ENCODE measurements around the gene NISCH. TPM values are rescaled to one million over a fixed set of nuclear protein-coding genes. Genes with fewer than 3 reads are reported as not detected.

NISCH gene
- total RNA-seq, 1 experiment from 2014 or later = 72.8 TPM

GRCh38 chr3:52461874-52462273, 6.5 kb downstream of the NISCH start:
- Histone ChIP-seq H3K4me1 (ENCODE audit: control insufficient read depth in 1 of 2, insufficient read depth in 2 of 2, low read length in 2 of 2) (peaks cover 0 to 7% of the 10 kb centered on the region in 2 experiments; a peak in 3 of 4 replicates), H3K4me3 (replicated peaks in 1 of 2; ENCODE audit: low read depth in 1 of 2, low read length in 2 of 2) (no peak overlapping the region), H2AFZ (ENCODE audit: low read depth, low read length, poor library complexity, severe bottlenecking) (no peak overlapping the region), H4K20me1 (ENCODE audit: insufficient read depth) (no peaks in the 10 kb centered on the region), H3K9me2 (ENCODE audit: insufficient read depth) (no peaks in the 10 kb centered on the region), H3K4me2 (ENCODE audit: low read length) (no peak overlapping the region), H3K27me3 (ENCODE audit: insufficient read depth, low read length) (no peaks in the 10 kb centered on the region), H3K9me3 (ENCODE audit: control insufficient read depth in 1 of 2, insufficient read depth in 1 of 2, low read depth in 1 of 2, low read length in 2 of 2) (no peaks in the 10 kb centered on the region), H3K9ac (ENCODE audit: low read length) (no peak overlapping the region), H3K27ac (ENCODE audit: low read depth, low read length) (no peak overlapping the region), H3K79me2 (ENCODE audit: insufficient read depth, low read length) (peaks cover 62% of the 10 kb centered on the region), H3K36me3 (ENCODE audit: control insufficient read depth in 1 of 2, insufficient read depth in 2 of 2, low read length in 2 of 2) (peaks cover 29 to 48% of the 10 kb centered on the region in 2 experiments)
- POLR2A ChIA-PET = no interaction called here
- CTCF ChIA-PET = no interaction called here
- BruUV-seq (replicated peaks) = no TSS peak
- DNase-seq (ENCODE audit: low read depth, low spot score) = no peak
- intact Hi-C loops (cut with micrococcal nuclease) = no loop called here
- TF ChIP-seq EZH2phosphoT487 (IDR thresholded peaks at IDR 0.05; ENCODE audit: borderline replicate concordance) (no peak), ZFX (IDR thresholded peaks at IDR 0.05) (no peak), TCF7L2 (IDR thresholded peaks at IDR 0.05; ENCODE audit: borderline replicate concordance, extremely low read depth, insufficient read depth, insufficient read length) (no peak), ATF3 (IDR thresholded peaks at IDR 0.05) (no peak), POLR2A (IDR thresholded peaks at IDR 0.05; ENCODE audit: borderline replicate concordance, extremely low read depth, insufficient read depth, insufficient read length) (no peak), POLR2AphosphoS5 (IDR thresholded peaks at IDR 0.05; ENCODE audit: low read depth, low read length) (no peak), CEBPB (IDR thresholded peaks at IDR 0.05; ENCODE audit: low read depth) (no peak), JUND (IDR thresholded peaks at IDR 0.05) (no peak), RAD21 (IDR thresholded peaks at IDR 0.05; ENCODE audit: low read depth) (no peak), ELF1 (IDR thresholded peaks at IDR 0.05; ENCODE audit: borderline replicate concordance, low read depth) (no peak), SRF (IDR thresholded peaks at IDR 0.05; ENCODE audit: low read depth) (no peak)
- TF ChIP-seq, protein P1, sequence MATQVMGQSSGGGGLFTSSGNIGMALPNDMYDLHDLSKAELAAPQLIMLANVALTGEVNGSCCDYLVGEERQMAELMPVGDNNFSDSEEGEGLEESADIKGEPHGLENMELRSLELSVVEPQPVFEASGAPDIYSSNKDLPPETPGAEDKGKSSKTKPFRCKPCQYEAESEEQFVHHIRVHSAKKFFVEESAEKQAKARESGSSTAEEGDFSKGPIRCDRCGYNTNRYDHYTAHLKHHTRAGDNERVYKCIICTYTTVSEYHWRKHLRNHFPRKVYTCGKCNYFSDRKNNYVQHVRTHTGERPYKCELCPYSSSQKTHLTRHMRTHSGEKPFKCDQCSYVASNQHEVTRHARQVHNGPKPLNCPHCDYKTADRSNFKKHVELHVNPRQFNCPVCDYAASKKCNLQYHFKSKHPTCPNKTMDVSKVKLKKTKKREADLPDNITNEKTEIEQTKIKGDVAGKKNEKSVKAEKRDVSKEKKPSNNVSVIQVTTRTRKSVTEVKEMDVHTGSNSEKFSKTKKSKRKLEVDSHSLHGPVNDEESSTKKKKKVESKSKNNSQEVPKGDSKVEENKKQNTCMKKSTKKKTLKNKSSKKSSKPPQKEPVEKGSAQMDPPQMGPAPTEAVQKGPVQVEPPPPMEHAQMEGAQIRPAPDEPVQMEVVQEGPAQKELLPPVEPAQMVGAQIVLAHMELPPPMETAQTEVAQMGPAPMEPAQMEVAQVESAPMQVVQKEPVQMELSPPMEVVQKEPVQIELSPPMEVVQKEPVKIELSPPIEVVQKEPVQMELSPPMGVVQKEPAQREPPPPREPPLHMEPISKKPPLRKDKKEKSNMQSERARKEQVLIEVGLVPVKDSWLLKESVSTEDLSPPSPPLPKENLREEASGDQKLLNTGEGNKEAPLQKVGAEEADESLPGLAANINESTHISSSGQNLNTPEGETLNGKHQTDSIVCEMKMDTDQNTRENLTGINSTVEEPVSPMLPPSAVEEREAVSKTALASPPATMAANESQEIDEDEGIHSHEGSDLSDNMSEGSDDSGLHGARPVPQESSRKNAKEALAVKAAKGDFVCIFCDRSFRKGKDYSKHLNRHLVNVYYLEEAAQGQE (IDR thresholded peaks at IDR 0.05; ENCODE audit: low read depth) = no peak
- TF ChIP-seq, protein P2, sequence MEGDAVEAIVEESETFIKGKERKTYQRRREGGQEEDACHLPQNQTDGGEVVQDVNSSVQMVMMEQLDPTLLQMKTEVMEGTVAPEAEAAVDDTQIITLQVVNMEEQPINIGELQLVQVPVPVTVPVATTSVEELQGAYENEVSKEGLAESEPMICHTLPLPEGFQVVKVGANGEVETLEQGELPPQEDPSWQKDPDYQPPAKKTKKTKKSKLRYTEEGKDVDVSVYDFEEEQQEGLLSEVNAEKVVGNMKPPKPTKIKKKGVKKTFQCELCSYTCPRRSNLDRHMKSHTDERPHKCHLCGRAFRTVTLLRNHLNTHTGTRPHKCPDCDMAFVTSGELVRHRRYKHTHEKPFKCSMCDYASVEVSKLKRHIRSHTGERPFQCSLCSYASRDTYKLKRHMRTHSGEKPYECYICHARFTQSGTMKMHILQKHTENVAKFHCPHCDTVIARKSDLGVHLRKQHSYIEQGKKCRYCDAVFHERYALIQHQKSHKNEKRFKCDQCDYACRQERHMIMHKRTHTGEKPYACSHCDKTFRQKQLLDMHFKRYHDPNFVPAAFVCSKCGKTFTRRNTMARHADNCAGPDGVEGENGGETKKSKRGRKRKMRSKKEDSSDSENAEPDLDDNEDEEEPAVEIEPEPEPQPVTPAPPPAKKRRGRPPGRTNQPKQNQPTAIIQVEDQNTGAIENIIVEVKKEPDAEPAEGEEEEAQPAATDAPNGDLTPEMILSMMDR (IDR thresholded peaks at IDR 0.05 in 2 of 3, conservative IDR thresholded peaks at IDR 0.05 in 1 of 3; ENCODE audit: borderline replicate concordance in 1 of 3, insufficient read depth in 1 of 3, low read depth in 2 of 3, low read length in 2 of 3) = no peak
- TF ChIP-seq, protein P3, sequence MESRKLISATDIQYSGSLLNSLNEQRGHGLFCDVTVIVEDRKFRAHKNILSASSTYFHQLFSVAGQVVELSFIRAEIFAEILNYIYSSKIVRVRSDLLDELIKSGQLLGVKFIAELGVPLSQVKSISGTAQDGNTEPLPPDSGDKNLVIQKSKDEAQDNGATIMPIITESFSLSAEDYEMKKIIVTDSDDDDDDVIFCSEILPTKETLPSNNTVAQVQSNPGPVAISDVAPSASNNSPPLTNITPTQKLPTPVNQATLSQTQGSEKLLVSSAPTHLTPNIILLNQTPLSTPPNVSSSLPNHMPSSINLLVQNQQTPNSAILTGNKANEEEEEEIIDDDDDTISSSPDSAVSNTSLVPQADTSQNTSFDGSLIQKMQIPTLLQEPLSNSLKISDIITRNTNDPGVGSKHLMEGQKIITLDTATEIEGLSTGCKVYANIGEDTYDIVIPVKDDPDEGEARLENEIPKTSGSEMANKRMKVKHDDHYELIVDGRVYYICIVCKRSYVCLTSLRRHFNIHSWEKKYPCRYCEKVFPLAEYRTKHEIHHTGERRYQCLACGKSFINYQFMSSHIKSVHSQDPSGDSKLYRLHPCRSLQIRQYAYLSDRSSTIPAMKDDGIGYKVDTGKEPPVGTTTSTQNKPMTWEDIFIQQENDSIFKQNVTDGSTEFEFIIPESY (IDR thresholded peaks at IDR 0.05; ENCODE audit: extremely low read depth, insufficient replicate concordance, low read length) = no peak
- RAD21 ChIA-PET (ENCODE audit: low non-redundant PET in 1 of 2, low total read pairs in 2 of 2, uncharacterized antibody in 2 of 2, unreplicated experiment in 2 of 2) = no interaction called here
- ATAC-seq = no peak

Data from HCT116 (cell line).